Psoas muscle (tissue), 8 donors: ENCODE measurements around the gene FYB1. TPM values are rescaled to one million over a fixed set of nuclear protein-coding genes. Genes with fewer than 3 reads are reported as not detected.

ENCODE experiments used
- ATAC-seq, 4 donors: fragments of 200-7000 bp; cut with Tn5 transposase; one replicate each; pipeline ENCODE4 v1.9.1; 2020; ENCODE audit warnings: moderate library complexity in 3 of 4, mild to moderate bottlenecking in 2 of 4
- DNase-seq, 2 donors: peaks; one replicate each; pipeline ENCODE4 v3.0.0-alpha.2; 2020
- H3K27ac ChIP-seq: fragments of 200-600 bp; one replicate; pipeline ENCODE4 v1.8.0; 2022
- H3K27me3 ChIP-seq, 3 donors: fragments of 200-600 bp in 1 of 3; one replicate each; pipeline versions ENCODE4 v1.6.1 to v1.8.0; 2013 to 2022; ENCODE audit warnings: low read length in 2 of 3, mild to moderate bottlenecking in 2 of 3, moderate library complexity in 1 of 3; ENCODE audit not compliant: insufficient read depth in 3 of 3
- H3K36me3 ChIP-seq, 2 donors: fragments of 200-600 bp in 1 of 2; one replicate each; pipeline versions ENCODE4 v1.6.1 to v1.8.0; 2013 to 2022; ENCODE audit warnings: low read depth in 1 of 2, mild to moderate bottlenecking in 1 of 2, moderate library complexity in 1 of 2; ENCODE audit not compliant: insufficient read depth in 1 of 2
- H3K4me1 ChIP-seq: fragments of 200-600 bp; one replicate; pipeline ENCODE4 v1.8.0; 2022
- H3K4me3 ChIP-seq: fragments of 200-600 bp; one replicate; pipeline ENCODE4 v1.8.0; 2022; ENCODE audit warnings: mild to moderate bottlenecking
- H3K9me3 ChIP-seq: fragments of 200-600 bp; one replicate; pipeline ENCODE4 v1.8.0; 2022
- CTCF ChIP-seq: fragments of 200-600 bp; IDR thresholded peaks from one replicate; pipeline ENCODE4 v1.8.0; 2022; ENCODE audit warnings: antibody characterized with exemption
- WGBS, 3 donors: extraction: QIAGEN DNeasy Blood & Tissue Kit; methylation state at CpG; one replicate each; pipeline versions ENCODE4 v1.1.6 to v1.1.7; 2013; 5-methylcytosine and 5-hydroxymethylcytosine counted together
- intact Hi-C, 2 donors: fragments of 100-400 bp; cut with DNase I; formaldehyde crosslinking; loops; one replicate each; pipeline versions ENCODE4 v1.11.0 to v1.14.2; 2022
- polyA plus RNA-seq, 3 donors: library from polyadenylated mRNA; stranded (reverse); fragments of 200-250 nt; gene quantifications; one replicate each; pipeline ENCODE4 v1.2.3, GENCODE V29; 2013
- total RNA-seq, 4 donors: library from RNA; stranded (reverse); fragmentation: NEBNext Ultra II Directional in 2 of 4; extraction: Animal tissue kit (Norgen Biotek cat#: 25700) in 2 of 4; gene quantifications; one replicate each; pipeline versions ENCODE4 v1.2.1 to v1.2.4, GENCODE V29; 2021 to 2023
- donor health status: healthy with polysubstance abuse.
- donor health status: DM: no; HTN: no; CAD: no; lungs with moderate emphysema.
- donor health status: Bipolar disorder and iron deficiency.
- donor health status: healthy.
- donor health status: DM: yes; HTN: yes; CAD: no.
- donor health status: DM: no; HTN: no; CAD: no.
- donor health status: DM: no; HTN: no; CAD: no.
- donor health status: DM: yes; HTN: yes; CAD: no.

Gene FYB1
- total and polyA plus RNA-seq, 7 donors: 0.22 to 3.2 (median 1.3) TPM

GRCh38 chr5:39131210-39132127 is 87.9 kb downstream of the FYB1 start:
- Histone ChIP-seq H3K4me3 (no peak overlapping the region), H3K36me3 (no peaks in the 10 kb centered on the region), H3K27ac (no peak overlapping the region), H3K4me1 (no peaks in the 10 kb centered on the region), H3K9me3 (no peaks in the 10 kb centered on the region), H3K27me3 (peaks cover 0 to 2% (median 0%) of the 10 kb centered on the region in 3 donors)
- TF ChIP-seq CTCF: no peak
- 62 to 66% (median 65%) methylated on average over 3 of the region's 3 CpGs for WGBS, 3 donors
- DNase-seq (no peak), ATAC-seq (no peak)
- intact Hi-C loops: no loop called here

GRCh38 chr5:39130716-39131115 is 88.6 kb downstream of the FYB1 start:
- no peaks in the 10 kb centered on the region for H3K4me1 ChIP-seq
- intact Hi-C loops: no loop called here
- H3K9me3 ChIP-seq: no peaks in the 10 kb centered on the region
- H3K36me3 ChIP-seq: no peaks in the 10 kb centered on the region
- no peak overlapping the region for H3K4me3 ChIP-seq
- no peak for TF ChIP-seq CTCF
- H3K27me3 ChIP-seq: peaks cover 0 to 2% (median 0%) of the 10 kb centered on the region in 3 donors
- WGBS, 3 donors: 76 to 93% (median 89%) methylated on average over 1 of the region's 1 CpG
- DNase-seq (no peak), ATAC-seq (no peak)
- H3K27ac ChIP-seq: no peak overlapping the region

GRCh38 chr5:39121922-39122321 is 97.4 kb downstream of the FYB1 start:
- H3K27me3 ChIP-seq: no peaks in the 10 kb centered on the region
- intact Hi-C loops: no loop called here
- TF ChIP-seq CTCF: no peak
- no peak overlapping the region for H3K27ac ChIP-seq
- H3K4me3 ChIP-seq: no peak overlapping the region
- no peaks in the 10 kb centered on the region for H3K9me3 ChIP-seq
- WGBS, 3 donors: 70 to 78% (median 76%) methylated on average over 2 of the region's 2 CpGs
- H3K4me1 ChIP-seq: no peaks in the 10 kb centered on the region
- DNase-seq (no peak), ATAC-seq (no peak)
- H3K36me3 ChIP-seq: no peaks in the 10 kb centered on the region

GRCh38 chr5:39121315-39121714 is 98.0 kb downstream of the FYB1 start:
- intact Hi-C loops: no loop called here

More at GRCh38 chr5:39121315-39121714, 98.0 kb downstream of the FYB1 start:
- H3K27ac ChIP-seq: no peak overlapping the region
- H3K4me3 ChIP-seq: no peak overlapping the region
- TF ChIP-seq CTCF: no peak
- H3K9me3 ChIP-seq: no peaks in the 10 kb centered on the region
- H3K4me1 ChIP-seq: no peaks in the 10 kb centered on the region
- WGBS, 3 donors: 67 to 82% (median 79%) methylated on average over 1 of the region's 1 CpG
- DNase-seq (no peak), ATAC-seq (no peak)
- H3K36me3 ChIP-seq: no peaks in the 10 kb centered on the region
- H3K27me3 ChIP-seq: no peaks in the 10 kb centered on the region
